B cell (primary cell): ENCODE measurements around the gene SRGAP1.

Experiments used
- EZH2 ChIP-seq: IDR thresholded peaks from 2 replicates; pipeline ENCODE4 v1.6.1; 2012; ENCODE audit warnings: borderline replicate concordance, low read depth, mild to moderate bottlenecking, moderate library complexity, low read length; ENCODE audit not compliant: insufficient read depth, poor library complexity, severe bottlenecking
- TF ChIP-seq, protein P1 (sequence below): fragments of 200-600 bp; IDR thresholded peaks from one replicate; pipeline ENCODE4 v1.8.0; 2022; ENCODE audit warnings: antibody characterized with exemption, mild to moderate bottlenecking

DNA sequence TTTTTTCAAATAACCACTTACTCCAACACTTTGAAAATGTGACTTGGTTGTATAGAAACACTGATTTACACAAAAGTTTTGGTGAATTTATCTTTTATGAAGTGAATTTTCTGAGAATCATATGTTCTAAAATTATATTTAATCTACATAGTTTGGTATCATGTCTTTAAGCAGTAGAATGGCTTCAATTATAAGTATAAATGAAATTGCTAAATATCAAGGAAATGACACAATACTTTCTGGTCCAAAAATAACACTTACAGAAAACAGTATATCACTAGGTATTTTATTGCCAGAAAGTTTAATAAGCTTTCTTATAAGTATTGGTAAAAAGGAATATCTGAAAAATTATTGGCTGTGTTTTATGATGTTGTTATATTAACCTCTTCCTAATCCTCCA, 90.9 kb downstream of the SRGAP1 start:
- TF ChIP-seq, protein P1, sequence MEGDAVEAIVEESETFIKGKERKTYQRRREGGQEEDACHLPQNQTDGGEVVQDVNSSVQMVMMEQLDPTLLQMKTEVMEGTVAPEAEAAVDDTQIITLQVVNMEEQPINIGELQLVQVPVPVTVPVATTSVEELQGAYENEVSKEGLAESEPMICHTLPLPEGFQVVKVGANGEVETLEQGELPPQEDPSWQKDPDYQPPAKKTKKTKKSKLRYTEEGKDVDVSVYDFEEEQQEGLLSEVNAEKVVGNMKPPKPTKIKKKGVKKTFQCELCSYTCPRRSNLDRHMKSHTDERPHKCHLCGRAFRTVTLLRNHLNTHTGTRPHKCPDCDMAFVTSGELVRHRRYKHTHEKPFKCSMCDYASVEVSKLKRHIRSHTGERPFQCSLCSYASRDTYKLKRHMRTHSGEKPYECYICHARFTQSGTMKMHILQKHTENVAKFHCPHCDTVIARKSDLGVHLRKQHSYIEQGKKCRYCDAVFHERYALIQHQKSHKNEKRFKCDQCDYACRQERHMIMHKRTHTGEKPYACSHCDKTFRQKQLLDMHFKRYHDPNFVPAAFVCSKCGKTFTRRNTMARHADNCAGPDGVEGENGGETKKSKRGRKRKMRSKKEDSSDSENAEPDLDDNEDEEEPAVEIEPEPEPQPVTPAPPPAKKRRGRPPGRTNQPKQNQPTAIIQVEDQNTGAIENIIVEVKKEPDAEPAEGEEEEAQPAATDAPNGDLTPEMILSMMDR: no peak
- TF ChIP-seq EZH2: no peak
